AG20443 (cell line): ENCODE results near the gene RRP12.
"Not testable (repeated sequence)": the region's sequence is repeated elsewhere in the genome, so short reads cannot be mapped to it uniquely, and the experiment has no call there.

Experiments used
- DNase-seq: peaks from one replicate; pipeline ENCODE4 v3.0.0; 2012; ENCODE audit warnings: low spot score, mixed read lengths

Gene RRP12

DNA sequence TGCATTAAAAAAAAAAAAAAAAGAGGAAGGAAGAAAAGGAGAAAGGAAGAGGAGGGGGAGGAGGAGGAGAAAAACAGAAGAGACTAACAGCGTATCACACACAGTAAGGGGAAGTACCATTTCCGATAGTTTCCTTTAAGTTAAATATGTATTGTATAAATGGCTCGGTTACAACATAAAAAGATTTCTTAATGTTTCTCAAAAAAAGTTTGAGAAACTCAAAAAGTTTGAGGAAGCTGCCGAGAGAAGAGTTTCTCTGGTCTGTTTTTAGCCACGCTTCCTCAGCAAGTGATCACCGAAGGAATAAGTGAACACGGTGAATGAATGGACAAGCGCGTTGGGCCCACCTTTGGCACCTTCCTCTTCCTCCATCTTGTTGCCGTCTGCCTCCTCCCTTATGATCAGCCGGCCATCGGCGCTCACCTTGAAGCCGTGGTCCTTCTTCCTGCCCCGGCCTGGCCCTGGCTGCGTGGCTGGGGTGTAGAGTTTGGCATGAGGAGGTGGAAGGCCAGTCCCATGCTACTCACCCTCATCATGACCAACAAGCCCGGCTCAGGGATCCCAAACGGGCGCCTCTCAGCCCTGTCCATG is 35.3 kb downstream of the RRP12 start:
- no peak for DNase-seq

DNA sequence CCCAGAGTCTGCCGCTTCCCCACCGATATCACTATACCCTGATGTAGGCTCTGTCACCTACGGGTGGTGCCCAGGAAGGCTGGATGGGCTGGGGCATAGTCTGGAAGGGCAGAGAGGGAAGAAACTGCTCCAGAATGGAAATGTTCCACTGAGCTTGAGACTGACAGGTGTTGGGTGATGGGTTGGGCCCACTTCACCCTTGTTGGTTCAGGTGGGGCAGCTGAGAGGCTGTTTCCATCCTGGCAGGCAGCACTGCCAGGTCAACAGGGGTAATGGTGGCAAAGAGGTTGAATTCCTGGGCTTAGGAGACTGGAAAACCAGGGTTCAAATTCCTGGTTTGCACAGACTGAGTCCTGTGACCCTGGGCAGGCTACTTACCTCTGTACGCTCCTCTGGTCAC is 38.1 kb downstream of the RRP12 start:
- no peak for DNase-seq

DNA sequence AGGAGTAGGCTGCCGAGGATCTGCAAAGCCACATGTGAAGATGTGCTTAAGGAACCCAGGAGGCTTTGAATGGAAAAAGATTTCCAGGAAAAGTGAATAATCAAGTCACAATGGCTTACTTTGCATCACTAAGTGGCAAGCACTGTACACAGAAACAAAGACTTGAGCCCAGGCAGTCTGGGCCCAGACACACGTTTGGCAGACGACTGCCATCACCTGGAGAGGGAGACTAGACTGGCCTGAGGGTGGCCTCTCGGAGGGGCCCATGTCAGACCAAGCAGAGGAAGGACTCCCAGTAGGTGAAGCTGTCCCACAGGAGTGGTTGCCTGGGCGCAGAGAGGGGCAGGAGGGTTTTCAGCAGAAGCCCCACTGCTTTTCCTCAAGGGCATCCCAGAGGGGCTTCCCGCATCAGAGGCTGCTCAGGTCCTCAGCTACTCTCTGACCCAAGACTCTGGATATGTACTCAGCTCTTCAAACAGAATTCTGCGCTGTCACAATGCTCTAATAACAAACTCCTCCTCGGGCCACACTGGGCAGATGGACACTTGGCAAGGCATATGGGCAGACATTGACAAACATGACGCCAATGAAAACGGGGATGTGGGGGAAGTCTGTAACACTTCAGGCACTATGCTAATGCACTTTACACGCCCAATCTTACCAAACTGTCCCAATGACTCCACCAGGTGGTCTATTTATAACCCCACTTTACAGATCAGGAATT is 38.7 kb downstream of the RRP12 start:
- DNase-seq, result no peak

DNA sequence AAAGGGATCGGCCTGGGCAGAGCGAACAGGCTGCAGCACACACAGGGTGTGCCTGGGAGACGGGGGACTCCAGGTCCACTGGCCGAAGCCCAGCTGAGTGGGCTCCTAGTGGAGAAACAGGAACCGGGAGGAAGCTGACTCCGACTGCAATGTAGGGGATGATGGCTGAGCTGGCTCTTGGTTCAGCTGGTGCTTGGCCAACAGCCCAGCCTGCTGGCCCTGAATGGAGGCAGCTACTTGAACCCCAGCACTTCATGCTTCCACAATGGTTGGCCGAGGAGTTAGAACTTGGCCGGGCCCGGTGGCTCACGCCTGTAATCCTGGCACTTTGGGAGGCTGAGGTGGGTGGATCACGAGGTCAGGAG is 39.6 kb downstream of the RRP12 start:
- no peak for DNase-seq

DNA sequence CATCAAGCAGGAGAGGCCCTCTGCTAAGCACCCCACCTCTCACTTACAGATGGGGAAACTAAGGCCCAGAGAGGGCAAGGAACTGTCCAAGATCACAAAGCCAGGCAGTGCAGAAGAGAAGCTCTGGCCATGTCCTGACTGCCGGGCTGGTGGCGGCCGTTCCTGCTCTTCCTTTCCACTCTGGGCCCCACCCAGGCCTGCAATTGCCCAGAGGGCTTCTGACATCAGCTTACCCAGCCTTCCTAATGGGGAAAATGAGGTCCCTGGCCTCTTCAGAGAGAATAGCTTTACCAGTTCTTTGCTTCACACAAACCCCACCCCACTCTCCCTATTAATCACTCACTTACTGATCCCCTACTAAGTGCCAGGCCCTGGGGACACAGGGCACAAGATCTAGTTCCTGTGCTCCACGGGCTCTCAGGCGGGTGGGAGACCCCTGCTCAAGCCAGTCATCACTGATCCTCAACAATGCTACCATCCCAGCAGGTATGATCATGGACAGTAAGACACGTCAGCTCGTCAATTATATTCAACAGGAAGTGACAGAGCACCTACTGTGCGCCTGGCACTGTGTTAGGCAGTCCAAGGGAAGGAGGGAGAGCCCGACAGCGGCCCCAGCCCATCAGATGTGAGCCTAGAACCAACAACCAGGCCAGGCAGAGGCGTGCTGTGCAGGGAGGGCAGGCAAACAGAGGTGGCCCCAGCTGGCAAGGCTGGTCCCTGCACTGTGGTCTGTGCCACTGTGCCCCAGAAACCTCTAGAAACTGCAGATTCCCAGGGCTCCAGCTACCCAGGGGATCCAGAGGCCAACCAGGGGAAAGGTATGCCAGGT is 40.2 kb downstream of the RRP12 start:
- DNase-seq, result no peak

DNA sequence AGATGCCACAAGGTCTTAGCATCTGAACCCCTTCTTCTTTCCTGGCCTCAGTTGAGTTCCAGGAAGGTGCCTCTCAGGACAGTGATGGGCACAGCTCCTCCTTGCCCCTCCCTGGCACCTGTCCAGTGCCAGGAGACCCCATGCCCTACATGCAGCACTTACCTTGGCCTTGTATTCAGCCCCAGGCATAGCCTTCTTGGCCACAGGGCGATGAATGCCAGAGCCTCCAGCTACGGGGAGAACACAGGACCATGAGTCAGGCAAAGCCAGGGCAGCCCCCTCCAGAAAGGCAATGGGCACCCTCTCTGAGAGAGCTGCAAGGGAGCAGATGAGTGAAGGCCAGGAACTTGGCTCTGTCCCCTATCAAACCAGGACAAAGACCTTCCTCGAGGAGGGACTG is 42.4 kb downstream of the RRP12 start:
- no peak for DNase-seq

DNA sequence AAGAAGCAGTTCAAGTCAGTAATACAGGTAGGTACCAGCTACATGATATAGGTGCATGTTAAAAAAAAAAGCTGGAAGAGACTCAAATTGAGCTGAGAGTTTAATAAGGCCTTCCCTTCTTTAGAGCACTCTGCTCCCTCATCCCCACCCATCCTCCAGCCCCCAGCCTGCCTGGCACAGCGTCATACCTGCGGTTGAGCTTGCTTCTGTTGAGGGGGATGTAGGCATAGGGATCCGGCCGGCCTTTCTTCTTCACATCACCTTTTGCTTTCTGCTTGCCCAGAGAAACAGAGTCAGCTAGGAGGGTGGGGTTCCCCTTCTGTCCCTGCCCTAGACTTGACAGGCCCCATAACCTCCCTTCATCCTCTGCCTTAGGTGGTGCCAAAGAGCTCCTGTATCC is 42.8 kb downstream of the RRP12 start:
- DNase-seq, result no peak

DNA sequence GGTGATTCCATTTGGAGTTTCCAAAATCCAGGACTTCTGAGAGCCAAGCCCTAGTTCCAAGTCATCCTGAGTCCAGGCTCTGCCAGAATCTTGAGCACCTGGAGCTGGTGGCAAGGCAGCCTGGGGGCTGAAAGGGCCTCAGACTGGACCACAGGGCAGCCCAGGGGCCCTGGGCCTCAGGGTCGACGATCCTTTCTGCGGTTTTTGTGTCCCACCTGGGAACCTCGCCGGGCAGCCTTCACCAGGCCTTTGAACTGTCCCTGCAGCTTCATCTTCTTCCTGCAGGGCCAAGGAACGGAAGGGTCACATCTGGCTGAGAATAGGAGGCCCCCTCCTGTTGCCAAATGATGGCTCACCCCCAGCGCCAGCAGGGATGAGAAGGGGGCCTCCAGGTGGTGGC is 44.2 kb downstream of the RRP12 start:
- no peak for DNase-seq

DNA sequence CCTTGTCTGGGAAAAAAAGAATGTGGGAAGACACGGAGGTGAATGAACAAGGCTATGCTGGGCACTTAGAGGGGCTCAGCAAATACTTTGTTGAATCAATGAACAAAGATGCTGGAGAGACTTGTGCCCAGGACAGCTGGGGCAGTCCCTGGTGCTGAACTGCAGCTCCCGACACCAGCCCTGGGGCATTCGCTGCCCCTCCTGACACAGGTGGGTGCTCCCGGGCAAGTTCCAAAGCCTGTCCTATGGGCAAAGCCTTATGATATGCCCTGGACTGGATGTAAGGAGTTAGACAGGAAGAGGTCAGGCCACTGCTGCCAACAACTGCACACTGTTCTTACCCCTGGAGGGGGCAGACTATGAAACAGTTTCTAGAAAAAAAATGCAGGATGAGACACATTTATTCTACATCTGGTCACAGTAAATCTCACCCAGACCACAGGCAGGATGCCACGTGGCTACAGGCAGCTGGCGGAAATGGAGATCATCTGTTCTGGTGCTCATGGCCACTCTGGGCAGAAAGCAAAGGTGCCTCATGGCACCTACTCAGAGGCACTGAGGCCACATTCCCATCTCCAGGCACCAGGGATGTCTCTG is 44.7 kb downstream of the RRP12 start:
- peak; percentile 47 for DNase-seq

DNA sequence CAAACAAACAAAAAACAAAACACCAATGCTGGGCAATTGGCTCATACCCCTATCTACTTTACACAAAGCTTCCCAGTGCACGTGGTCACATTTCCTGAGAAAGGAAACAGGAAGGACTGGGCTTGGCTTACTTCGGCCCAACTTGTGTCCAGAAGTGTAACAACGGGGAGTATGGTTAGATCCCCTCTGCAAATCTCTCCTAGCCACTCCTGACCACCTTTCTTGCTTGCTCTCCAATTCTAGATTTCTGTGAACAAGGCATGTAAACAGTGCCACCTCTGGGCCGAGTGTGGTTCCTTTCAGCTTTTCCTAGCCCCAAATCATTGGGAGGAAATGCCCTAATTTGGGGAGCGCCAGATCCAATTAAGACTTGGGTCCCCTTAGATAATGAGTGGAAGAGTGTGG is 45.6 kb downstream of the RRP12 start:
- DNase-seq, result peak; percentile 33

DNA sequence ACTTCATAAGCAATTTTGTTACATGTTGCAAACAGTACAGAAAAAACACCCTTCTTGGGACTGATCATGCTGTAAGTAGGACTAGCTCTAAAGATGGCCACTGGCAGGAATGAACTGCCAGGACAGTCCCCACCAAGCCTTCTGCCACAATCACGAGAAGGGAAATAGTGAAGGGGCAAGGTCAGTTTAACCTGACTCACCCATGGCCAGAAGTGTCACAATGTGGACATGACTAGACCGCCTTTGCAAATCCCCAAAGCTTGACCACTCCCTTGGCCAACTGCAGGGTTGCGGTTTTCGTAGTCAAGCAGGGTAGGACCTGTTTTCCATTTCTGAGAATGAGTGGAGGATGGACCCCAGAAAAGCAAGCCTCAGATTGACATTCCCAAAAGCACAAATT is 47.2 kb downstream of the RRP12 start:
- no peak for DNase-seq

DNA sequence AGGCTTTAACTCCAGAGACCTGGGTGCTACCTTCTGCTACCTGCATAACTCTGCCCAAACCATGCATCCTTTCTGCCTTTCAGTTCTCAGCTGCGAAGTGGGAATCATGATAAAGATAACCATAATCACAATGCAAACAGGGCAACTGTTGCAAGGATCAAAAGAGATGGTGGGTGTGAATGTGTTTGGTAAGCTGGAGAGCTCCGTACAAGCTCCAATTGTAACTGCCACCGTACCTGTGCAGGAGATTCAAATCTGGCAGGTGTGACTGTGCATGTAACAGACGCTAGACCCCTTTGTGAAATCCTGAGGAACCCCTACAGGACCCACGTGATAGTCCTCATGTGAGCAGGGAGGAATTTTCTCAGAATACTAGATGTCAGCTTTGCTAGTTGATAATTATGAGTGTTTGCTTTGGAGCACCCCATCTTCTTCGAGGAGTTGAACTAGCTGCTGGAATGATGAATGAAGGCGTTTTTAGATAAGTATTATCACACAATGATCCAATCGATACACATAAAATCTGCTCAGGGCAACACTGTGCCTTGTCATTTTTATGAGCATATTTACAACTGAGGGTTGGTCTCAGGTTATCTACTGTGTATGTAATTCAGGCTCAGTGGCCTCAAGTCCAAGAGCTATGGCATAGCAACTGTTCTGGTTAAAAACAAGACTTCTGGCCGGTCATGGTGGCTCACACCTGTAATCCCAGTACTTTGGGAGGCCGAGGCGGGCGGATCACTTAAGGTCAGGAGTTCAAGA is 51.2 kb downstream of the RRP12 start:
- no peak for DNase-seq

DNA sequence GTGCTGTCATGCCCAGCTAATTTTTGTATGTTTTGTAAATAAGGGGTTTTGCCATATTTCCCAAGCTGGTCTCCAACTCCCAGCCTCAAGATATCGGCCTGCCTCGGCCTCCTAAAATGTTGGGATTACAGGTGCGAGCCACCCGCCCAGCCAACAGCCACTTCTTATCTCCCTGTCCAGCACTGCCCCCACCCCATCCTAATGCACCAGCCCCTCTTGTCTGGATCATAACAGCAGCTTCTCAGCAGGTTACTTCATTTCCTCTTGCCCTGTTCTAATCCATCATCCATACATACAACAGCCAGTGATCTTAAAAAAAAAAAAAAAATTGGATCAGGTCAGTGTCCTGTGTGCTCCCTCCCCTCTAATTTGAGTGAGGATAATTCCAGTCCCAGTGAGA is 53.8 kb downstream of the RRP12 start:
- no peak for DNase-seq

DNA sequence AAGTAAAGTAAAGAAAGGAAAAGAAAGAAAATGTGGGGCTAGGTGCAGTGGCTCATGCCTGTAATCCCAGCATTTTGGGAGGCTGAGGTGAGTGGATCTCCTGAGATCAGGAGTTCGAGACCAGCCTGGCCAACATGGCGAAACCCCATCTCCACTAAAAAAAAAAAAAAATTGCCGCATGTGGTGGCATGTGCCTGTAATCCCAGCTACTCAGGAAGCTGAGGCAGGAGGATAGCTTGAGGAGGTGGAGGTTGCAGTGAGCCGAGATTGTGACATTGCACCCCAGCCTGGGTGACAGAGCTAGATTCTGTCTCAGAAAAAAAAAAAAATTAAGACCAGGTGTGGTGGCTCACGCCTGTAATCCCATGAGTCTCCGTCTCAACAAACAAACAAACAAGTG is 57.5 kb downstream of the RRP12 start:
- not testable (repeated sequence) for DNase-seq

DNA sequence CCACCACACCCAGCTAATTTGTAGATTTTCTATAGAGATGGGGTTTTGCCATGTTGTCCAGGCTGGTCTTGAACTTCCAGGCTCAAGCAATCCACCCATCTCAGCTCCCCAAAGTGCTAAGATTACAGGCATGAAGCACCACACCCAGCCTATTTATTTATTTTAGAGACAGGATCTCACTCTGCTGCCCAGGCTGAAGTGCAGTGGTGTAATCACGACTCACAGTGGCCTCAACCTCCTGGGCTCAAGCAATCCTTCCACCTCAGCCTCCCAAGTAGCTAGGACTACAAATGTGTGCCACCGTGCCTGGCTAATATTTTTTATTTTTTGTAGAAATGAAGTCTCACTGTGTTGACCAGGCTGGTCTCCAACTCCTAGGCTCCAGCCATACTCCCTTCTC is 59.7 kb downstream of the RRP12 start:
- DNase-seq, result no peak

DNA sequence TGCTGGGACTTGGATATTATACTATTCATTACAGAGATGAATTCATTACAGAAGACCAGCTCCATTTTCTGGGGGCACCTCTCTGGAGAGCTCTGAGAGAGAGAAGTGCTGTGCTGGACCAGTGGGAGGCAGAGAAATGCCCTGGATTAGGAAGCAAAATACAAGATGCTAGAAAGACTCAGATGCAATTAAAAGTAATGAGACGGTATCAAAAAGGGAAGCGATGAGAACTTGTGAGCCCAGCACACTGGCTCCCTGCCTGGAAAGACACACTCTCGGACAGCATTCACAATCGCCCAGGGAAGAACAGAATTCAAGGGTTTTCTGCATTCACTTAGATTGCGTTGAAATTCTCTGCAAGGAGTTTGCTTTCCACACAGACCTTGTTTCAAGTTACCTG is 63.1 kb downstream of the RRP12 start:
- DNase-seq, result no peak

DNA sequence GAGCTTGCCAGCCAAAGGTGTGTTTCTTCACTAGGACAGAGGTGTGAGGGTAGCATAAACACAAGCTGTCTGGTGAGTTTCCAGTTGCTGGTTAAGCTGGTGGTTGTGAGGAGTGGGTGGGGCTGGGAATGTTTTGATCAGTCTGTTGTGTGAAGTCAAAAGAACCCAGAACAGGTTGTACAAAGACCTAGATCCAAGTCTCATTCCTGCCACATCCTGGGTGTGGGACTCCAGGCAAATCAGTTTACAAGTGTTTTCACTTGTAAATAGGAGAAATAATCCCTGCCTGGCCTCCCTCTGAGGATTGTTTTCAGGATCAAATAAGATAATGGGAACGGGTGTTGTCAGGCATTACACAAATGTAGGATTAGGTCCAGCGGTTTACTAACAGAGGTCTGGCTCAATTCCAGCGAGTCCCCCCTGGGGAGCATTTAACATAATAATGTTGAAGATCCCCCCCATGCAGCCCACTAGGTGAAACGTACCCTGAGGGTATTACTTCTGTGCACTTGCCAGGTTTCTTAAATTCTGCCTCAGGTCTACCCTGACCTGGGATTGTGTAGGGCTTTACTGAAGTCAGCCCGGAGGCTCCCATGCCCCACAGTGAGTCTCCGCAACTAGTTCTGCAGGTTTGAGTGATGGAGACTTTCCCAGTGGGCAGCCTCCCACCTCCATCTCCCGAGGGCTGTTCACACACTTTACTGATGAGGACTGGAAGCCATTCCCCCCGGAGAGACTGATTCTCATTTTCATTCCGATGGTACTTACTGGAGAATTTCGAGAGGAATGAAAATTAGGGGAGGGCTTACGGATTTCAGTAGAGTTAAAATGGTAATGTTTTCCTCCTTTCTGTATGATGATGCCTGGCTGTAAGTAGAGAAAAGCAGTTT is 64.0 kb downstream of the RRP12 start:
- no peak for DNase-seq

DNA sequence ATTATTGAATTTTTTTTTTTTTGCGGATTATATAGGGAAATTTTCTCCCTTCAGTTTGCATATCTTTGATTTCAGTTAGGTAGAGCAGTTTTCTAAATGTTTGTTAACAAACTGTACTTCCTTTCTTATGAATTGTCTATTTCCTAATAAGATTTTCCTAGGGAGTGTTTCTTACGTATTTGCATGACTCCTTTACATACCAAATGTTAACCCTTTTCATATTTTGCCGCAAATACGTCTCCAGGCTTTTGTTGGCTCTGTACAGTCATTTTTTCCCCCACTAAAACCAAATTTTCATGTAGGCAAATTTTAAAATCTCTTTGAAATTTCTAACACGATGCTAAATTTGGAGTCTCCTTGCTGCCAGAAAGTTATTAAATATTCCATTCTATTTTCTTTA is 64.7 kb downstream of the RRP12 start:
- DNase-seq, result no peak

DNA sequence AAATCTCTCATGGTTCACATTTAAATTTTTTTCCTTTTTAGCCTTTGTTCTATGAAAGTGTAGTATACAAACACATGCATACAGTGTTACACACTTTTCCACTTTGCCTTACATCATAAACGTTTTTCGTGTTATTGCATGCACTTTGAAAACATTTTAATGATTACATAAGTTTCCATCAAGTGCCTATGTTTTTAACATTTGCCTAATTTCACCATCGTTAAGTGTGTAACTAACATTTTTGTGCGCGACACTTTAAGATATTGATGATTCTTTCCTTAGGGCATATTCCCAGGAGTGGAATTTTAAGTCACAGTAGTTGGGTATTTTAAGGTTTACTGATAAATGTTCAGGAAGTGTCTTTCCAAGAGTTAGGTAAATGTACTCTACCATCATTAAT is 65.1 kb downstream of the RRP12 start:
- DNase-seq, result no peak

DNA sequence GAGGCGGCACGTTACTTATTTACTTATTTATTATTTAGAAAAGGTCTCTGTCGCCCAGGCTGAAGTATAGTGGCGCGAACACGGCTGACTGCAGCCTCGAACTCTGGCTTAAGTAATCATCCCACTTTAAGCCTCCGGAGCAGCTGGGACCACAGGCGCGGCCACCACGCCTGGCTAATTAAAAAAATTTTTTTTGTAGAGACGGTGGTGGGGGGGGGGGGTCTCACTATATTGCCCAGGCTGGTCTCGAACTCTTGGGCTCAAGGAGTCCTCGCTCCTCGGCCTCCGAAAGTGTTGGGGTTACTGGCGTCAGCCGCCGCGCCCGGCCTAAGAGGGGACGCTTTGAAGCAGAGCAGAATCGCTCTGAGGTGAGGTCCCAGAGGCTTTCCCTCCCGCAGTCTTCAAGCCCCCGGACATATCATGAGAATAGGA is 65.9 kb downstream of the RRP12 start:
- no peak for DNase-seq
